Left hindlimb (tissue), 1 donor: Measurements from ENCODE around the gene SCO2.

Experiments
- DNase-seq: peaks from one replicate; pipeline ENCODE4 v3.0.0-alpha.2; 2018

SCO2 gene

DNA sequence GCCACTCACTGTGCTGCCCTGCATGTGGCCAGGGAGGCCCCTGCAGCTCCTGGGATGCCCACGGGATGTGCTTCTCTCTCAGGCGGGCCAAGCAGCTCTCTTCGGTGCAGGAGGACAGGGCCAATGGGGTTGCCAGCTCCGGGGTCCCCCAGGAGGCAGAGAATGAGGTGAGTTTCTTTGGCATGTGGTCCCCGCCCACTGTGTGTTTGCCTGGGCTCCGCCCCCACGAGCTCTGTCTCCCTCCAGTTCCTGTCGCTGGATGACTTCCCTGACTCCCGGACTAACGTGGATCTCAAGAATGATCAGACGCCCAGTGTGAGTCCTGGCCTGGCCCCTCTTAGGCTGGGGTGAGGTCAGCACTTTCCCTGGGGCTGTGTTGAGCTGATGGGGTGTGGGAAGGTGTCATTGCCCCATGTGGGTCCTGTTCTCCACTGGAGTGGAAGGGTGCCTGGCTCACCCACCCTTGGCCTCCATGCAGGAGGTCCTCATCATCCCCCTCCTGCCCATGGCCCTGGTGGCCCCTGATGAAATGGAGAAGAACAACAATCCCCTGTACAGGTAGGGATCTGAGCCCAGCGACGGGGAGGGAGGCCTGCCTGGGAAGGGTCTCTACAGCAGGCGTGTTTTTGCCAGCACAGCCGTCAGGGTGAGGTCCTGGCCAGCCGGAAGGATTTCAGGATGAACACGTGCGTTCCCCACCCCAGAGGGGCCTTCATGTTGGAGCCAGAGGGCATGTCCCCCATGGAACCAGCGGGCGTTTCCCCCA is 7.7 kb downstream of the SCO2 start:
- DNase-seq, result no peak

DNA sequence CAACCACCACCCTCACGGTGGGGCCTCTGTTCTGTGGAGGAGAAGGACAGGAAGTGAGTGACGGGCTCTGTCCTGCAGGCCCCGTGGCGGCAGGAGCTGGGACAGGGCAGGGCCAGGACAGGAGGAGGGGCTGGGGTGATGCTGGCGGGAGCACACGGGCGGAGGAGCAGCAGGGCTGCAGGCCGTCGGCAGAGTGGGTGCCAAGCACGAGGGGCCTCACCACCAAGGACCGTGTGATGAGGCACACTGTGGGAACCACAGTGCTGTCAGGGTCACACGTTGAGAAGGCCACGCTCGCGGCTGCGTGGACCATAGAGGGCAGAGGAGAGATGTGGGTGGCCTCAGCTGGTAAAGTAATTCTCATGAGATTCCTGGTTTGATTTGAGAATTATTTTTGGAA is 8.5 kb downstream of the SCO2 start:
- no peak for DNase-seq

DNA sequence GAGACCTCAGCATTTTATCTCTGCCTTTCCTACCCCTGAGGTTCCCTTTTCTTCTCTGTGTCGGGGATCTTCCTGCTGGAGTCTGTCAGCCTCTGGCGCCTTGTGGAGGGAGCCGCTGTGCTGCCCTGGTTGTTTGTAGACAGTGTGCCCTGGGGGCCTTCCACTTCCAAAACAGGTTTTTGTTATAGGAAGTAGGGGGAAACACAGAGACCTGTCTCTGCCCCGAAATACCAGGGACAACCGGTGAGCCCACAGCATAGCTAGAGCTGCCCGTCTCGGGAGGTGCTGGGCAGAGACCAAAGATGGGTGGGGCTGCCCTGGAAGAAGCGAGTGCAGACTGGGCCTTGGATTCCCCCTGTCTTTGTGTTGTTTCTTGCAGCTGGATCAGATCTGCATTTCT is 9.3 kb downstream of the SCO2 start:
- no peak for DNase-seq

DNA sequence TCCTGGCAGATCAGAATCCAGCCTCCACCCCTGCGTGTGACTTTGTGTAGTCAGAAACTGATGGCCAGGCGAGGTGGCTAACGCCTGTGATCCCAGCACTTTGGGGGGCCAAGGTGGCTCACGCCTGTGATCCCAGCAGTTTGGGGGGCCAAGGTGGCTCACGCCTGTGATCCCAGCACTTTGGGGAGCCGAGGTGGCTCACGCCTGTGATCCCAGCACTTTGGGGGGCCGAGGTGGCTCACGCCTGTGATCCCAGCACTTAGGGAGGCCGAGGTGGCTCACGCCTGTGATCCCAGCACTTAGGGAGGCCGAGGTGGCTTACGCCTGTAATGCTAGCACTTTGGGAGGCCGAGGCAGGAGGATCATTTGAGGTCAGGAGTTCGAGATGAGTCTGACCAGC is 12.2 kb downstream of the SCO2 start:
- no peak for DNase-seq

DNA sequence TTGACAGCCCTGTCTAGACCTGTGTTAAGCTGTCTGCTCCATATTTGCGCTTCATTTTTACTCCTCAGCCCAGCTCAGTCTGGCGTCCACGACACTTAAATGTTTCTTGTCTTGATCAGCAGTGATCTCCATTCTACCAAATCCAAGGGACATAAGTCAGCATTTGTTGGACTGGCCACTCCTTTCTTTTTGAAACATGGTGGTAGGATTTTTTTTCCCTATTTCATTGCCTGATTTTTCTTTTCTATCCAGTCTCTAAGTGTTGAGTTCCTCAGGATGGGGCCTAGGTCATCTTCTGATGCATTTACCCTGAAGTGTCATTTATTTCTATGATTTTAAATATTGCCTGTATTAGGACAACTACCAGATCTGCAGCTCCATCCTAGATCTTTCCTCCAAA is 16.5 kb downstream of the SCO2 start:
- no peak for DNase-seq

DNA sequence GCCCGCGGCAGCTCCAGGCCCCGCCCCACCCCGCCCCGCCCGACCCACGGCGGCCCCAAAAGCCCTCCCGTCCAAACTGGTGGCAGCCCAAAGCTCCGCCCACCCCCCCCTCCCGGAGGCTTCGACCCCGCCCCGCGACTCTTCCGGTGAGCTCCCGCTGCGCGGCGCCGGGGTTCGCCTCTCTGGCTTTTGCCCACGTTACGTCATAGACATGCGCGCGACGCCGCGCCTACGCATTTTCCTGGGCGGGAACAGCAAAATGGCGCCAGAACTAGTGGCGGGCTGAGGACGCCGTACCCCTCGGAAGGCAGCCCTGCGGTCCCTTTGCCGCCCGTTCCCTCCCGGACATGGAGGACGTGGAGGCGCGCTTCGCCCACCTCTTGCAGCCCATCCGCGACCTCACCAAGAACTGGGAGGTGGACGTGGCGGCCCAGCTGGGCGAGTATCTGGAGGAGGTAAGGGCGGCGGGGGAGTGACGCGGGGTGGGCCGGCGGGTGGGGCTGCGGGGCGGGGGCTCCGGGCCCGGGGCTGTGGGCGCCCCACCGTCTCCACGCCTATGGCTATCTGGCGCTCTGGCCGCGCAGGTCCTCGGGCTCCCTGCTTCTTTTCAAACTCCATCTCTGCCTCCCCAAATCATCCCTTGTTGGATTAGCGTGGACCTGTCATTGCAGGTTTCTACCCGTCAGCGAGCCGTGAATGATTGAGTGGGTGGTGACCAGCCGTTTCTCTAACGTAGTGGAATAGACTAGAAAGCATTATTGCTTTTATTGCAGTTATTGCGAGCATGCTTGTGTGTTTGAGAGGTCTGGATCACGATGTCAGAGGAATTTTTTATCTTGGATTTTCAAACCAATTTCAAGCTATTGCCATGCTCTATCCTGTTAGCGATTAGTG is 17.2 kb downstream of the SCO2 start, which contains the start of gene NCAPH2:
NCAPH2 (plus strand) TSS at position 234 of the 894 bp plus-strand sequence; CDS start at position 348, 114 bp downstream.
- DNase-seq, result no peak

DNA sequence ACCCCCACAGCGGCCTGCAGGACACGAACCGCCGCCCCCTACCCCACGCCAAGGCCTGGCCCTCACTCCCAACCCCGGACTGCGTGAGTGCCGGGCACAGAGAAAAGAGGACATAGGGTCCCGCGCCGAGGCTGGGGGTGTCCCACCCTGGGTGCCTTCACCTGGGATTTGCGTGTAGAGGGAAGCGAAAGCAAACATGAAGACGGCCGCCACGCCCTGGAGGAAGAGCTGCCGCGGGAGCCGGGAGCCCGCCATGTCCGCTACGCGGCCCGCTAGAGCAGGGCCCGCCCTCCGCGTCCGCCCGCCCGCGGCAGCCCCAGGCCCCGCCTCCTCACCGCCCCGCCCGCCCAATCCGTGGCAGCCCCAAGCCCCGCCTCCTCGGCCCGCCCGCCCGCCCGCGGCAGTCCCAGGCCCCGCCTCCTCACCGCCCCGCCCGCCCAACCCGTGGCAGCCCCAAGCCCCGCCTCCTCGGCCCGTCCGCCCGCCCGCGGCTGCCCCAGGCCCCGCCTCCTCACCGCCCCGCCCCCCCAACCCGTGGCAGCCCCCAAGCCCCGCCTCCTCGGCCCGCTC is 17.9 kb downstream of the SCO2 start, which contains the start of gene LMF2:
LMF2 (minus strand) TSS at position 282 of the 570 bp plus-strand sequence; CDS start at position 255, 27 bp downstream.
- peak; percentile 99 for DNase-seq

DNA sequence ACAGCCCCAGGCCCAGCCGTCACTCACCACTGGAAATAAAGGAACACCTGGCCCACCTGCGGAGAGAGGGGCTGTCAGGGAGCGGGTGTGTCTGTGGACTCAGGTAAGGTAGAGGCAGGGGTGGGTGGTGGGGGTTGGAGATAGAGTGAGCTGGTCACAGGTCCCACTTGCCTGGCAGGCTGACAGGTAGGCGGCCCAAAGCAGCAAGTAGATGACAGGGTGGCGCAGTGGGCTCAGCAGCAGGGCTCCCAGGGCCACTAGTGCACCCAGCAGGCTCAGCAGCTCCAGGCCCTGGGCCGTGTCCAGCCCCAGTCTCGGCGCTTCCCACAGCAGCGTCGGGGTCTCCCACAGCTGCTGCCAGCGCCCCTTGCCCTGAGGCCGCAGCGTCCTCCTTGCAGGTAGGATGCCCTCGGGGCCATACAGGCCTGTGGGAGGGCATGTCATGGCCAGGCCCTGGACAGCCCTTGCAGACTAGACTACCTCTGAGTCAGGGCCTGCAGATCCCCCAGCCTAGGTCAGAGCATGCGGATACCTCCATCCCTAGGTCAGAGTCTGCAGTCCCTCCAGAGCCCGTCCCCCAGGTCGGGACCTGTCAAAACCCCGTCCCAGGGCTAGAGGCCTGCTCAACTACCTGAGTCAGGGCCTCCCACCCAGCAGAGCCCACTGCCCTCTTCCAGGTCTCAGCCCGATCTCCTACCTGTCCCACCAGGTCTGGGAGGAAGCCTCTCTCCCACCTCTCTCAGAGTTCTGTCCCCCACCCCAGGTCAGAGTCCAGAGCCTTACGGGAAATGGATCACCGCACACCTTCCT is 18.6 kb downstream of the SCO2 start:
- DNase-seq, result no peak

DNA sequence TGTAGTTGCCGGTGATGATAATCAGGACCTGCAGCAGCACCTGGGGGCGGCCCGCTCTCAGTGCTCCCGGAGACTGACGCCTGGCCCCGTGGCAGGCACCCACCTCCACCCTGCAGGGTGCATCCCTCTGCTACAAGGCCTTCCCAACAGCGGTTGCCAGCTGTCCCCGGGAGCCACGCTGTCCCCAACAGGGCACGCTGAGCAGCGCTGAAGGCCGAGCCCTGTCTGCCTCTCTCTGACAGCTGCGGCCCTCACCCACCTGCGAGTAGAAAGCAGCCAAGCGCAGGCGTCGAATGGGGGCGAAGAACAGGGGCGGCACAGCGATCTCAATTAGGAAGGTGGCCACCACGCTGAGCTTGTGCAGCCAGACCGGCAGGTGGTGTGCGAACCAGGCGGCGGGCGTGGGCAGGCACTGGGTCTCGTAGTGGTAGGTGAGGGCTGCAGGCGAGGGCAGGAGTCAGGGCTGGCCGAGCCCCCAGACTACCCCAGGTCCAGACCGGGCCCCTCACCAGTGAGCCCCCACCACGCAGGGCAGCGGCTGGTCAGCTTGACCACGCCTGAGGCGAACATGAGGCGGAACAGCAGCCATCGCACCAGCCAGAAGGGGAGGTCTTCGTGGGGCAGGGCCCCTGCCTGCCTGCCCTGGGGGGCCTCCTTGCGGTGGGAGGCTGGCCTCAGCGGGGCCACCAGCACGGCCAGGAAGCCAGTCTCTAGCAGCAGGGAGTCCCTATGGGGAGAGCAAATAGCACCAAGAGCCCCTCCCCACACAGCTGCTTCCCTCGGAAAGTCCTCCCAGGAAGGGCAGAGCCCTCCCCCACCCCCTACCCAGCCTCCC is 19.4 kb downstream of the SCO2 start:
- DNase-seq, result no peak

DNA sequence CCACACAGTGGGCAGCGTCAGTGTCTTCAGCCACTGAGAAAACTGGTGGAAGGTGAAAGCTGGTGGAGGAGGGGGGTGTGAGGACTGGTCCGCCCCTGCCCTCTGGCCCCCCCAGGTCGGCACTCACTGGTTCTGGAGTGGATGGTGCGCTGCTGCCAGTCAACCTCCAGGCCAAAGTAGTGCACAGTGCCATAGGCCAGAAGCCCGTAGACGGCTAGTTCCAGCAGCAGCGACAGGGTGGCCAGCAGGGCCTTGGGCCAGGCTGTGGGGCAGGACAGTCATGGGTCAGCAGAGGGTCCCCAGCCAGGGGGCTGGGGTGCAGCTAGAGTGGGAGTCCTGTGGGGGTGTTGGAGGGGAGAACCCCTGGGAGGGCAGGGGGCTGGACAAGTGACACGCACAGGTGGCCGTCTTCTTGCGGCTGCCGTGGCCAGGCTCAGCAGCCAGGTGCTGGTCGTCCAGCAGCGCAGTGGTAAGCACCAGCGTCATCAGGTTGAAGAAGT is 20.1 kb downstream of the SCO2 start:
- no peak for DNase-seq

DNA sequence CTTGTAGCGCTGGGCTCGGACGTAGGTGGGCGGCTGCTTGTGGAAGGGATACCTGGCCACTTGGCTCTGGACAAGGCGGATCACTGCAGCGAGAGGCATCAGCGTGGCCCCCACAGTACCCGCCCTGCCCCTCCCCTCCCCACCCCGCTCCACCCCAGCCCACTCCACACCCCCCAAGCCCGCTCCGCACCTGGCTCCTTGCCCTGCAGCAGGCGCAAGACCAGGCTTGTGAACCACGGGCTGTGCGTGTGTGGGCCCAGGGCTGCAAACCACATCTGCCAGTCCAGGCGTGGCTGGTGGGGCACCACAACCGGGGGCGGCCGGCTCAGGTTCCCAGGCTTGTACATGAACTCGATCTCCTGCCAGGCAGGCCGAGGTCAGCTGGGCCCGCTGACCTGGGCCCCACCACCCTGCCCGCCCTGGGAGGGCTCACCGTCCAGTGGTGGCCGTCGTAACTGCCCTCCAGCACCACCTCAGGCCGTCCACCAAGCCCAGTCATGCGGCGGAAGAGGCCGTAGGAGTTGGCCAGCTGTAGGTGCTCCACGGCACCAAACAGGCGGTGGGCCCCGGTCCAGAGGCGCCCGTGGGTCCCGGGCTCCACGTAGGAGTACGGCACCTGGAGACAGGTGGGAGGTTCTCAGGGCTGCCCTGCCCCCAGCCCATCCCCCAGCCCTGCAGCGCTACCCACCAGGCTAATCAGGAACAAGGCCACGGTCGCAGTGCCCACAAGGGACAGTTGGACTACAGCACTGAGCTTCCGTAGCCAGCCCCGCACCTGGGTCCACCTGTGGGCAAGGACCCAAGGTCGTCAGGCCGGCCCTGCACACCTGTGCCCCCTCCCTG is 20.8 kb downstream of the SCO2 start:
- no peak for DNase-seq

DNA sequence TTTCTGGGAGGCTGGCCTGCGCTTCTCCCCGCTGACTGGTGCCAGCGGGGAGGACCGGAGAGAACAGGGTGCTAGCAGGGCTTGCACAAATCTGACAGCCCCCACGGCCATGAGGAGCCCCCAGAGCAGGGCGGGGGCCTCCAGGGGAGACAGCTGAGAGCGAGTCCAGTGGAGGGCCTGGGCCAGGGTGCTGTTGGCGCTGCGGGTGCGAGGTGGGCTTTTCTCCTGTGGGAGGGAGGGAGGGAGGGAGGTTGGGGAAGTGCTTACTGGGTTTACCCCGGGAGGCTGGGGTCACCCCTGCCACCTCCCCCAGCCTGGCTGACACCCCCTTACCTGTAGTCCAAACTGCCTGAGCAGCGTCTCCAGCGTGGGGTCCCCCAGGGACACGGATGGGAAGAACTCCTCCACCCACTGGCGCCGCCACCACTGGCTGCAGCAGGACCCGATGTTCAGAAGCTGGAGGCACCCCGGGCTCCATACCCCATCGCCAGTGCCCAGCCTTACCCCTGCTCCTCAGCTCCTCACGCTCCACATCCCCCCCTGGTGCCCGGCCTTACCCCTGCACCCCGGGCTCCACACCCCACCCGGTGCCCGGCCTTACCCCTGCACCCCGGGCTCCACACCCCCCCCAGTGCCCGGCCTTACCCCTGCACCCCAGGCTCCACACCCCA is 21.8 kb downstream of the SCO2 start:
- no peak for DNase-seq

DNA sequence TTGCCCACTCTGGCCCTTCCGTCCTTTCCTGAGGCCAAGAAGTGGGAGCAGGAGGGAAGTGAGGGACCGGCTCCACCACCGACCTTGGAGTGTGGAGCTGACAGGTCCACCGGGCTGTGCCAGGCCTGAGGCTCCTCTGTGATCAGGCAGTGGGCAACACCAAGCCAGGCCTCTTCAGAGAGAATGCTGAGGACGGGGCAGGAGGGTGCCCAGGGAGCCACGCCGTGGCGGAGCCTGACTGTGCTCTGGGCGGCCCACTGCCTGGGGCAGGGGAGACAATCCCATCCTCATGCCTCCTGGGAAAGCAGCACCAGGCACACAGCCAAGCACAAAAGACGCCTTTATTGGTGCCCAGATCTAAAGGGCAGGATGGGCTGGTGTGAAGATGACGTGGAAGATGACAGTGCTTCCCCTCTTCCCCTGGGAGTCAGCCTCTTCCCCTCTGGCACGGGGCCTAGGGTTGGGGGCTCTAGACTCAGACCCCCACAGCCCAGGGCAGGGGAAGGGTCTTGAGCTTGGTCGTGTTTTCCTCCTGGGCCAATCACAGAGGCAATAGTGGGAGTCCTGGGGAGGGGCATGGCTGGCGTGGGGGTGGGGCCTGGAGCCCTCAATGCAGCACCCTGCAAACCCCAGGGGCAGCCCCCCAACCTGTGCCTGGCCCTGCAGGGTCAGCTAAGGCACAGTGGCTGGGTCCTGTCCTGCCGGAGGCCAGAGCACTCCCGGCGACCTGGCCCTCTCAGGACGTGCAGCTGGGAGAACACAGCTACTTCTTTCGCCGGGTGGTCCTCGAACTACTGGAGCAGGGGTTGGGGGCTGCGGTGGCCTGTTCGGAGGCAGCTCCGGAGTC is 22.5 kb downstream of the SCO2 start:
- DNase-seq, result no peak

DNA sequence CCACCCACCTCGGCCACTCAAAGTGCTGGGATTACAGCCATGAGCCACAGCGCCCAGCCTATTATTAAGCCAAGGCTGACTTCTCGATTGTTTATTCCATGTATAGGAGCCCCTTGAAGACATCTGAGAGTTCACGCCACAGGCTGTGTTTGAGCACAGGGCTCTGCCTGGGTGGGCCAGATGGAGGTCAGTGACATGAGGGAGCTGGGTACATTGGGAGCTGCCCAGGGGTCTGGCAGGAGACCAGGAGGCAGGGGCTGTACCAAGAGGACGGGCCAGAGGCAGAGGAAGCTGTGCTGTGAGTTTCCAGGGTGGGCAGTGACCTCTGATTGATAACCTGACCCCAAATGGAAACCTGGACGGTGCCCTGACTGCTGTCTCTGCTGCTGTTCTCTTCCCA is 23.3 kb downstream of the SCO2 start:
- DNase-seq, result no peak

DNA sequence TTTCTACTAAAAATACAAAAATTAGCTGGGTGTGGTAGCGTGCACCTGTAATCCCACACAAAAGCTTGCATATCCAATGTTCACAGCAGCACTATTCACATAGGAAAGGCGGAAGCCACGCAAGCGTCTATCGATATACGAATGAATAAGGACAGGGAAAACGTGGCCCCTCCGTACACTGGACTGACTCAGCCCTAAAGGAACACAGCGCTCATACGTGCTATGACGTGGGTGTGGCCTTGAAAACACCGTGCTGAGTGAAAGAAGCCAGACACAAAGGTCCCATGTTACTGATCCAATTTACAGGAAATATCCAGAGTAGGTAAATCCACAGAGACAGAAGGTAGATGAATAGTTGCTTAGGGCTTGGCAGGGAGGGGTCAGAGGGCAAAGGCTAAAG is 24.9 kb downstream of the SCO2 start:
- DNase-seq, result no peak

DNA sequence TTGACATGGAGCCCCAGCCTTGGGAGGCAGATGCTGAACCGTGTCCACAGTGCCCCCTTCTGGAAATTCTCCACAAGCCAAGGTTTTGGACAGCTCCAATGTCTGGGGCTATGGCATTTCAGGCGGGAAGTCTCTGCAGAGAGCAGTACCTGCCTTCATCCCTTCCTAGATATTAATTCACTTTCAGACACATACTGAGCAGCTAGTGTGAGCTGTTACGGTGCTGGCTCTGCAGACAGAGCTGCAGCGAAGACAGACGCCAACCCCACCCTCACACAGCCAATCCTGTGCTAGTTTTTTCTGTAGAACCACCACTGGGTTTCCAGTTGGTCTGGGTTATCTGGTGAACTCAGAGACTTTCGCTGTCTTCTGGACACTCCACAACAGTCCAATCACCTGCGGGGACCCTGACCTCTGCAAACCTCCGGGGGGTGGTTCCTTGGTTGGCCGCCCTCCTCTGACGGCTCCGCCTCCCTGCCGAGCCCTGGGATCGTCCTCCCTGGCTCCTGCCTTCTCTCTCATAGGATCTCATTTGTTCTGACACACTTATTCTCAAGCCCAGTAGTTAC is 27.0 kb downstream of the SCO2 start:
- no peak for DNase-seq

DNA sequence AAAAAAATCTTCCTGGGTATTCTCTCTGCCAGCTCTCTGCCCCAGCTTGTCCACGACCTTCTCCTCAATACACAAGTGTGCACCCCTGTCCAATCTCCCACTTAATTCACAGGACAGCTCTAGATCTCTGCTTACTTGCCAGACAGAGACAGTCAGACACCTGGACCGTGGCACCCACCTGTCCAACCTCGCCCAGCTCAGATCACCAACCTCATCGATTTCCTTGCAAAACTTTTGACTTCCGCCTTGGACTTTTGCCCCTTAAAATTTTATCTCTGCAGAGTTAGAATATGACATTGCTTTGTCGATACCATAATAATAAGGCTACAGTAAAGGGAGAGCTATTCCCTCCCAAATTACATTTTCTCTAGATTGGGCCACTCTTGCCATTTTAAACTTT is 28.3 kb downstream of the SCO2 start:
- no peak for DNase-seq

DNA sequence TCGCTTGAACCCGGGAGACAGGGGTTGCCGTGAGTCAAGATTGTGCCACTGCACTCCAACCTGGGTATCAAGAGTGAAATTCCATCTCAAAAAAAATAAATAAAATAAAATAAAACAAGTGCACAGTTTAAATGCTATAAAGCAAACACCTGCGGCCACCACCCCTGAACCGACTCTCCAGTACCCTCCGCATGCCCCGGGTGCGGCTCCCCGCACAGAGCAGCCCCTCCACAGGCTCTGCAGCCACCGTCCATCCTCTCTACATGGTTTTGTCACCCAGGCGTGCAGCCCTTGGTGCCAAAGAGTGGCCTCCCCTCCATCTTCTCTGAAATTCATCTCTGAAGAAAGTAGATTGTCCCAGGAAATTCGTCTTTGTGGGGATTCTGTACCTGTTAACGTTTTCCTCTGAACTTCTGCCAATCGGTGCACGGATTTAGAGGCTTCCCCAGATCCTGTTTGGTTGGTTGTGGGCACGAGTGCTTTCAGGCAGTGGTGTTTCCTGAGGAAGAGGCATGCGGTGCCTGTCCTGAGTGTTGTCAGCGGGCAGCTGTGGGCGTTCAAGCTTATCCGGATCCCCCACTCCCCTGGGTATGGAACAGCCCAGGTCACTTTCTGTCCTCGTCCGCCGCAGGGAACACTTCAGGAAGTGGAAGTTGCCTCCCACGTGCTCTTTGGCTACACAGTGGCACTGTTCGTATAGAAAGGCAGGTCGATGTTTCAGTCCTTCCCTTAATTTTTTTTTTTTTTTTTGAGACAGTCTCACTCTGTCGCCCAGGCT is 34.7 kb downstream of the SCO2 start:
- DNase-seq, result no peak
